B cell (primary cell): ENCODE measurements around the gene CRCP. TPM values are rescaled to one million over a fixed set of nuclear protein-coding genes. Genes with fewer than 3 reads are reported as not detected.

Source experiments
- ATAC-seq: fragments of 200-7000 bp; cut with Tn5 transposase; one replicate; pipeline ENCODE4 v1.10.0; 2021; ENCODE audit warnings: low read depth, mild to moderate bottlenecking, moderate number of reproducible peaks, moderate library complexity
- CTCF ChIA-PET: fragments of 350-600 bp; sonication (Branson Sonifier 250); formaldehyde crosslinking; loops from one replicate; lab custom pipeline; 2021; ENCODE audit warnings: antibody characterized with exemption, inconsistent platforms; lab: Charles Lee
- POLR2A ChIA-PET: fragments of 350-600 bp; sonication (Branson Sonifier 250); formaldehyde crosslinking; loops from one replicate; lab custom pipeline; 2021; ENCODE audit warnings: antibody characterized with exemption; lab: Charles Lee
- DNase-seq: peaks from one replicate; pipeline ENCODE4 v3.0.0; 2013
- H2AFZ ChIP-seq: 2 replicates; pipeline ENCODE4 v1.6.1; 2012; ENCODE audit warnings: mild to moderate bottlenecking, low read depth, low read length; ENCODE audit not compliant: insufficient read depth, poor library complexity, severe bottlenecking
- H3K27ac ChIP-seq, 2 donors: 1 replicate in 1 of 2; 2 replicates in 1 of 2; pipeline ENCODE4 v1.5.1; 2012 to 2013; ENCODE audit warnings: low read length in 2 of 2, mild to moderate bottlenecking in 2 of 2, moderate library complexity in 1 of 2
- H3K27me3 ChIP-seq, 4 experiments: fragments of 200-600 bp in 1 of 4; sonication (generic) in 1 of 4; replicated peaks in 1 of 4; 1 replicate in 2 of 4; 2 replicates in 2 of 4; pipeline versions ENCODE4 v1.6.1 to v1.7.0; 2013 to 2016; ENCODE audit warnings: low read length in 3 of 4, mild to moderate bottlenecking in 2 of 4, mixed read lengths in 1 of 4, moderate library complexity in 1 of 4; ENCODE audit not compliant: insufficient read depth in 4 of 4, control insufficient read depth in 3 of 4; ENCODE audit errors: control extremely low read depth in 1 of 4
- H3K36me3 ChIP-seq, 2 experiments: replicated peaks in 1 of 2; 1 replicate in 1 of 2; 2 replicates in 1 of 2; pipeline versions ENCODE4 v1.6.1 to v1.7.1; 2013; ENCODE audit warnings: low read length in 1 of 2; ENCODE audit not compliant: insufficient read depth in 2 of 2, control insufficient read depth in 1 of 2; ENCODE audit errors: control extremely low read depth in 1 of 2, extremely low read depth in 1 of 2
- H3K4me1 ChIP-seq, 2 donors: fragments of 200-600 bp in 1 of 2; sonication (generic) in 1 of 2; 1 replicate in 1 of 2; 2 replicates in 1 of 2; pipeline versions ENCODE4 v1.5.1 to v1.6.1; 2013 to 2017; ENCODE audit warnings: low read length in 2 of 2; ENCODE audit not compliant: control insufficient read depth in 2 of 2, insufficient read depth in 2 of 2
- H3K4me2 ChIP-seq: replicated peaks from 2 replicates; pipeline ENCODE3; 2012; ENCODE audit warnings: mild to moderate bottlenecking, low read depth, low read length; ENCODE audit not compliant: poor library complexity, severe bottlenecking
- H3K4me3 ChIP-seq, 5 experiments: fragments of 200-600 bp in 1 of 5; sonication (generic) in 1 of 5; 1 replicate in 3 of 5; 2 replicates in 2 of 5; pipeline versions ENCODE4 v1.5.1 to v1.7.0; 2011 to 2016; ENCODE audit warnings: low read length in 4 of 5, mild to moderate bottlenecking in 4 of 5, low read depth in 2 of 5, control low read depth in 1 of 5, moderate library complexity in 1 of 5; ENCODE audit not compliant: insufficient read depth in 1 of 5; ENCODE audit errors: control extremely low read depth in 1 of 5, extremely low read depth in 1 of 5
- H3K79me2 ChIP-seq: fragments of 200-600 bp; sonication (generic); one replicate; pipeline ENCODE4 v1.6.0; 2016; ENCODE audit warnings: low read length; ENCODE audit not compliant: control insufficient read depth, insufficient read depth
- H3K9ac ChIP-seq: fragments of 200-600 bp; sonication (generic); 2 replicates; pipeline ENCODE4 v1.6.1; 2017; ENCODE audit warnings: mild to moderate bottlenecking, low read length, moderate library complexity
- H3K9me3 ChIP-seq, 3 donors: one replicate each; pipeline versions ENCODE4 v1.6.1 to v1.7.1; 2013; ENCODE audit warnings: low read length in 2 of 3; ENCODE audit not compliant: control insufficient read depth in 2 of 3, insufficient read depth in 1 of 3; ENCODE audit errors: control extremely low read depth in 1 of 3
- H4K20me1 ChIP-seq: 2 replicates; pipeline ENCODE4 v1.6.0; 2012; ENCODE audit warnings: mild to moderate bottlenecking, low read length; ENCODE audit not compliant: insufficient read depth, control insufficient read depth, poor library complexity, severe bottlenecking
- H3K27ac Mint-ChIP-seq: one replicate; pipeline ENCODE4 v1.8.0; 2021; ENCODE audit warnings: mixed read lengths
- H3K27me3 Mint-ChIP-seq: one replicate; pipeline ENCODE4 v1.8.0; 2021; ENCODE audit warnings: mixed read lengths
- H3K4me1 Mint-ChIP-seq: one replicate; pipeline ENCODE4 v1.8.0; 2021; ENCODE audit warnings: mixed read lengths
- H3K4me3 Mint-ChIP-seq: one replicate; pipeline ENCODE4 v1.8.0; 2021; ENCODE audit warnings: mixed read lengths
- H3K9me3 Mint-ChIP-seq: one replicate; pipeline ENCODE4 v1.8.0; 2022; ENCODE audit warnings: mixed read lengths; ENCODE audit not compliant: insufficient read depth
- CTCF ChIP-seq: fragments of 200-600 bp; IDR thresholded peaks from one replicate; pipeline ENCODE4 v1.8.0; 2022; ENCODE audit warnings: antibody characterized with exemption, mild to moderate bottlenecking
- EZH2 ChIP-seq: IDR thresholded peaks from 2 replicates; pipeline ENCODE4 v1.6.1; 2012; ENCODE audit warnings: borderline replicate concordance, low read depth, mild to moderate bottlenecking, moderate library complexity, low read length; ENCODE audit not compliant: insufficient read depth, poor library complexity, severe bottlenecking
- WGBS: methylation state at CpG from one replicate; pipeline ENCODE4 v1.1.5; 2013; ENCODE audit warnings: missing lambda C conversion rate; ENCODE audit not compliant: insufficient coverage; 5-methylcytosine and 5-hydroxymethylcytosine counted together
- intact Hi-C: fragments of 100-400 bp; cut with micrococcal nuclease; formaldehyde crosslinking; loops from one replicate; pipeline ENCODE4 v1.10.0; 2022
- polyA plus RNA-seq: library from polyadenylated mRNA; depleted of rRNA; stranded (reverse); fragments of >200 nt; gene quantifications from 2 replicates; pipeline ENCODE4 v1.2.3, GENCODE V29; 2012
- total RNA-seq, 2 donors: library from RNA; stranded (reverse); fragments of 120-200 nt in 1 of 2; gene quantifications; 1 replicate in 1 of 2; 2 replicates in 1 of 2; pipeline versions ENCODE4 v1.2.3 to v1.2.4, GENCODE V29; 2013 to 2022

CRCP gene
- total and polyA plus RNA-seq, 2 donors (not counting 1 experiment from before 2014, with no cell fraction given): 20.8 to 39.6 TPM

- Histone ChIP-seq H3K4me1 (no peaks in the 10 kb centered on the region), H3K9me3 (no peaks in the 10 kb centered on the region), H3K4me2 (no peak overlapping the region), H3K9ac (no peak overlapping the region), H3K27ac (no peak overlapping the region), H4K20me1 (peaks cover 19% of the 10 kb centered on the region), H3K36me3 (peaks cover 11 to 67% of the 10 kb centered on the region in 2 experiments), H3K27me3 (no peaks in the 10 kb centered on the region), H3K79me2 (no peaks in the 10 kb centered on the region), H2AFZ (no peak overlapping the region), H3K4me3 (no peak overlapping the region)
- Mint-ChIP-seq H3K4me1 (peaks cover 8% of the 10 kb centered on the region), H3K27me3 (no peaks in the 10 kb centered on the region), H3K4me3 (no peak overlapping the region), H3K9me3 (no peaks in the 10 kb centered on the region), H3K27ac (no peak overlapping the region)
- ChIA-PET POLR2A (no interaction called here), CTCF (no interaction called here)
- WGBS: 72% methylated on average over 3 of the region's 3 CpGs
- TF ChIP-seq EZH2 (no peak), CTCF (no peak)
- DNase-seq: no peak
- no peak for ATAC-seq
- intact Hi-C loops: no loop called here
These were observed 35.8 kb downstream of the CRCP start for GRCh38 chr7:66150471-66150870.

GRCh38 chr7:66152371-66153191 lies 37.9 kb downstream of the CRCP start:
- no peaks in the 10 kb centered on the region for H3K27me3 ChIP-seq
- H3K4me3 Mint-ChIP-seq: no peak overlapping the region
- intact Hi-C loops: no loop called here
- TF ChIP-seq CTCF: no peak
- TF ChIP-seq EZH2: no peak
- H3K9ac ChIP-seq: no peak overlapping the region
- WGBS: 85% methylated on average over 9 of the region's 12 CpGs
- H3K27ac Mint-ChIP-seq: no peak overlapping the region
- H4K20me1 ChIP-seq: peaks cover 13% of the 10 kb centered on the region
- no peaks in the 10 kb centered on the region for H3K9me3 Mint-ChIP-seq
- no peak overlapping the region for H2AFZ ChIP-seq
- peaks cover 11 to 63% of the 10 kb centered on the region in 2 experiments for H3K36me3 ChIP-seq
- H3K4me2 ChIP-seq: no peak overlapping the region
- CTCF ChIA-PET: no interaction called here
- no peak overlapping the region for H3K4me3 ChIP-seq
- no peaks in the 10 kb centered on the region for H3K9me3 ChIP-seq
- DNase-seq (no peak), ATAC-seq (no peak)
- POLR2A ChIA-PET: no interaction called here
- H3K27me3 Mint-ChIP-seq: no peaks in the 10 kb centered on the region
- no peak overlapping the region for H3K27ac ChIP-seq
- H3K79me2 ChIP-seq: no peaks in the 10 kb centered on the region
- peaks cover 8% of the 10 kb centered on the region for H3K4me1 Mint-ChIP-seq
- no peaks in the 10 kb centered on the region for H3K4me1 ChIP-seq
